Measurements from ENCODE around the gene ANKRD52. TPM values are rescaled to one million over a fixed set of nuclear protein-coding genes. Genes with fewer than 3 reads are reported as not detected.

ANKRD52 gene
- total and polyA plus RNA-seq, 10 of the 15 experiments (the other 5 are each of a cell fraction or from before 2014, with no cell fraction given): 0.90 to 55.3 (median 16.1) TPM

DNA sequence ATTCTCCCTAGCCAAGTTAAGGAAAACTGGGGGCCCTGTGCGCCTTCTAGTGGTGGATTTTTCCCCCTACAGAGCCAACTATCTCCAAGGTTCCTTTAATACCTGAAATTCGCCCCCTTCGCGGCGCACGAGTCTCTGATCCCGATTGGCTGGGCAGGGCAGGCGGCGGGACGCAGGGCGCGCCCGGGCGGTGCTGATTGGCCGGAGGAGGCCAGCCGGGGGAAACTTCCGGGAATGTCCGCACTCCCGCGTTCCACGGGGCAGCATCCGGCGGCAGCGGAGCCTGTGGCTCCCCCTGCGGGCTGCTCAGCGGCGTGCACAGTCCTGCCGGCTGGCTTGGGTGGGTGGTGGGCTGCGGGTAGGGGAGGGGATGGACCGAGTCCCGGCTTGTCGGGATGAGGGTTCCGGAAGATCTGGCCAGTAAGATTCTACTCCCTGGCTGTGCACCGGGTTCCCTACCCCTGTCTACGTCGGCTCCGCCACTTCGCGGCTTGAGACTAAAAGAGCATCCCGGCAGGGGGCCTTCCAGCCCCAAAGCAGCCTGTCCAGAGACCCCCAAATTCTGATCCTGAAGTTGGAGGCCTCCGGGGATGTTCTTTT, 34.0 kb downstream of the ANKRD52 start, which contains the start of gene NABP2 (continued):
- TF ChIP-seq CEBPB (IDR thresholded peaks at IDR 0.05; ENCODE audit: borderline replicate concordance in 1 of 2, low read depth in 2 of 2, low read length in 2 of 2) (no peak), PML (IDR thresholded peaks at IDR 0.05; ENCODE audit: low read length) (peak; percentile 69; the same call in 1 of the 2 replicates), SIN3A (IDR thresholded peaks at IDR 0.05; ENCODE audit: low read depth, low read length) (peak; percentile 81; the same call in 1 of the 2 replicates), JUNB (IDR thresholded peaks at IDR 0.05) (no peak), CHD1 (IDR thresholded peaks at IDR 0.05; ENCODE audit: low read depth, low read length) (no peak; the same call in 1 of the 2 replicates), KDM1A (IDR thresholded peaks at IDR 0.05; ENCODE audit: borderline replicate concordance) (no peak), SMARCA5 (IDR thresholded peaks at IDR 0.05) (peak; percentile 82; the same call in 1 of the 2 replicates), ZNF217 (IDR thresholded peaks at IDR 0.05) (no peak), SRF (IDR thresholded peaks at IDR 0.05; ENCODE audit: low read depth in 2 of 2, low read length in 2 of 2) (0 out of 4 replicates have a peak, but pooled peaks of 1 of the 2 experiments have one; percentile 4), STAT3 (IDR thresholded peaks at IDR 0.05; ENCODE audit: low read depth, low read length) (no peak), EZH2 (IDR thresholded peaks at IDR 0.05; ENCODE audit: borderline replicate concordance, control insufficient read depth, low read depth, low read length) (no peak), IKZF1 (conservative IDR thresholded peaks at IDR 0.05) (peak; percentile 94), RELA (IDR thresholded peaks at IDR 0.05; ENCODE audit: borderline replicate concordance, partially characterized antibody) (peak; percentile 82), ZBED1 (IDR thresholded peaks at IDR 0.05; ENCODE audit: borderline replicate concordance) (no peak), CREM (IDR thresholded peaks at IDR 0.05; ENCODE audit: low read depth) (peak; percentile 57; the same call in 1 of the 2 replicates), NR2F1 (conservative IDR thresholded peaks at IDR 0.05) (peak; percentile 44; the same call in 1 of the 2 replicates), STAT1 (conservative IDR thresholded peaks at IDR 0.05) (no peak), MTA3 (IDR thresholded peaks at IDR 0.05; ENCODE audit: borderline replicate concordance, low read length) (no peak)
- TF ChIP-seq, protein P1, sequence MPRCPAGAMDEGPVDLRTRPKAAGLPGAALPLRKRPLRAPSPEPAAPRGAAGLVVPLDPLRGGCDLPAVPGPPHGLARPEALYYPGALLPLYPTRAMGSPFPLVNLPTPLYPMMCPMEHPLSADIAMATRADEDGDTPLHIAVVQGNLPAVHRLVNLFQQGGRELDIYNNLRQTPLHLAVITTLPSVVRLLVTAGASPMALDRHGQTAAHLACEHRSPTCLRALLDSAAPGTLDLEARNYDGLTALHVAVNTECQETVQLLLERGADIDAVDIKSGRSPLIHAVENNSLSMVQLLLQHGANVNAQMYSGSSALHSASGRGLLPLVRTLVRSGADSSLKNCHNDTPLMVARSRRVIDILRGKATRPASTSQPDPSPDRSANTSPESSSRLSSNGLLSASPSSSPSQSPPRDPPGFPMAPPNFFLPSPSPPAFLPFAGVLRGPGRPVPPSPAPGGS (IDR thresholded peaks at IDR 0.05; ENCODE audit: borderline replicate concordance, insufficient read depth, low read depth, low read length, poor library complexity, severe bottlenecking): no peak
- TF ChIP-seq, protein P2, sequence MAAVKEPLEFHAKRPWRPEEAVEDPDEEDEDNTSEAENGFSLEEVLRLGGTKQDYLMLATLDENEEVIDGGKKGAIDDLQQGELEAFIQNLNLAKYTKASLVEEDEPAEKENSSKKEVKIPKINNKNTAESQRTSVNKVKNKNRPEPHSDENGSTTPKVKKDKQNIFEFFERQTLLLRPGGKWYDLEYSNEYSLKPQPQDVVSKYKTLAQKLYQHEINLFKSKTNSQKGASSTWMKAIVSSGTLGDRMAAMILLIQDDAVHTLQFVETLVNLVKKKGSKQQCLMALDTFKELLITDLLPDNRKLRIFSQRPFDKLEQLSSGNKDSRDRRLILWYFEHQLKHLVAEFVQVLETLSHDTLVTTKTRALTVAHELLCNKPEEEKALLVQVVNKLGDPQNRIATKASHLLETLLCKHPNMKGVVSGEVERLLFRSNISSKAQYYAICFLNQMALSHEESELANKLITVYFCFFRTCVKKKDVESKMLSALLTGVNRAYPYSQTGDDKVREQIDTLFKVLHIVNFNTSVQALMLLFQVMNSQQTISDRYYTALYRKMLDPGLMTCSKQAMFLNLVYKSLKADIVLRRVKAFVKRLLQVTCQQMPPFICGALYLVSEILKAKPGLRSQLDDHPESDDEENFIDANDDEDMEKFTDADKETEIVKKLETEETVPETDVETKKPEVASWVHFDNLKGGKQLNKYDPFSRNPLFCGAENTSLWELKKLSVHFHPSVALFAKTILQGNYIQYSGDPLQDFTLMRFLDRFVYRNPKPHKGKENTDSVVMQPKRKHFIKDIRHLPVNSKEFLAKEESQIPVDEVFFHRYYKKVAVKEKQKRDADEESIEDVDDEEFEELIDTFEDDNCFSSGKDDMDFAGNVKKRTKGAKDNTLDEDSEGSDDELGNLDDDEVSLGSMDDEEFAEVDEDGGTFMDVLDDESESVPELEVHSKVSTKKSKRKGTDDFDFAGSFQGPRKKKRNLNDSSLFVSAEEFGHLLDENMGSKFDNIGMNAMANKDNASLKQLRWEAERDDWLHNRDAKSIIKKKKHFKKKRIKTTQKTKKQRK (IDR thresholded peaks at IDR 0.05; ENCODE audit: low read depth, low read length): no peak; the same call in 1 of the 2 replicates
- TF ChIP-seq, protein P3, sequence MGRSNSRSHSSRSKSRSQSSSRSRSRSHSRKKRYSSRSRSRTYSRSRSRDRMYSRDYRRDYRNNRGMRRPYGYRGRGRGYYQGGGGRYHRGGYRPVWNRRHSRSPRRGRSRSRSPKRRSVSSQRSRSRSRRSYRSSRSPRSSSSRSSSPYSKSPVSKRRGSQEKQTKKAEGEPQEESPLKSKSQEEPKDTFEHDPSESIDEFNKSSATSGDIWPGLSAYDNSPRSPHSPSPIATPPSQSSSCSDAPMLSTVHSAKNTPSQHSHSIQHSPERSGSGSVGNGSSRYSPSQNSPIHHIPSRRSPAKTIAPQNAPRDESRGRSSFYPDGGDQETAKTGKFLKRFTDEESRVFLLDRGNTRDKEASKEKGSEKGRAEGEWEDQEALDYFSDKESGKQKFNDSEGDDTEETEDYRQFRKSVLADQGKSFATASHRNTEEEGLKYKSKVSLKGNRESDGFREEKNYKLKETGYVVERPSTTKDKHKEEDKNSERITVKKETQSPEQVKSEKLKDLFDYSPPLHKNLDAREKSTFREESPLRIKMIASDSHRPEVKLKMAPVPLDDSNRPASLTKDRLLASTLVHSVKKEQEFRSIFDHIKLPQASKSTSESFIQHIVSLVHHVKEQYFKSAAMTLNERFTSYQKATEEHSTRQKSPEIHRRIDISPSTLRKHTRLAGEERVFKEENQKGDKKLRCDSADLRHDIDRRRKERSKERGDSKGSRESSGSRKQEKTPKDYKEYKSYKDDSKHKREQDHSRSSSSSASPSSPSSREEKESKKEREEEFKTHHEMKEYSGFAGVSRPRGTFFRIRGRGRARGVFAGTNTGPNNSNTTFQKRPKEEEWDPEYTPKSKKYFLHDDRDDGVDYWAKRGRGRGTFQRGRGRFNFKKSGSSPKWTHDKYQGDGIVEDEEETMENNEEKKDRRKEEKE (IDR thresholded peaks at IDR 0.05): no peak

Data from GM12878 (cell line).